ENCODE results near the gene GCK. TPM values are rescaled to one million over a fixed set of nuclear protein-coding genes. Genes with fewer than 3 reads are reported as not detected.

GCK gene
- total RNA-seq, 2 donors from 2014 or later = 0.91 to 2.7 TPM

DNA sequence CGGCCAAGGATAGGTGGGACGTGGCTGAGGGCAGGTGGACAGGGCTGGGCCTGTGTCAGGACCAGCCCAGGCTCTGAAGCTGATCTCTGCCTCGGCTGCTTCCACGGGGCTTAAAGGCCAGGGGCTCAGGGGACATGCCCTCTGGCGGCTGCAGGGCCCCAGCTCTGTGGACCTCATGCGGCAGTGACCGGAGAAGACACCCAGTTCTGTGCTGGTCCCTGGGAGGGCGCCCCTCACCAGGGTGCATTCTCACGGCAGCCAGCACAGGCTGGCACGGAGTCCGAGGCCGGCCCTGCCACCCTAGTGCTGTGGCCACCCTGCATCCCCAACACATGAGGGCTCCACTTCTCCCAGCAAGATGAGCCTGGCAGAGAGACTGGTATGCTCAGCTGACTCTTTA lies 41.8 kb upstream of the GCK start:
- TF ChIP-seq, protein P1, sequence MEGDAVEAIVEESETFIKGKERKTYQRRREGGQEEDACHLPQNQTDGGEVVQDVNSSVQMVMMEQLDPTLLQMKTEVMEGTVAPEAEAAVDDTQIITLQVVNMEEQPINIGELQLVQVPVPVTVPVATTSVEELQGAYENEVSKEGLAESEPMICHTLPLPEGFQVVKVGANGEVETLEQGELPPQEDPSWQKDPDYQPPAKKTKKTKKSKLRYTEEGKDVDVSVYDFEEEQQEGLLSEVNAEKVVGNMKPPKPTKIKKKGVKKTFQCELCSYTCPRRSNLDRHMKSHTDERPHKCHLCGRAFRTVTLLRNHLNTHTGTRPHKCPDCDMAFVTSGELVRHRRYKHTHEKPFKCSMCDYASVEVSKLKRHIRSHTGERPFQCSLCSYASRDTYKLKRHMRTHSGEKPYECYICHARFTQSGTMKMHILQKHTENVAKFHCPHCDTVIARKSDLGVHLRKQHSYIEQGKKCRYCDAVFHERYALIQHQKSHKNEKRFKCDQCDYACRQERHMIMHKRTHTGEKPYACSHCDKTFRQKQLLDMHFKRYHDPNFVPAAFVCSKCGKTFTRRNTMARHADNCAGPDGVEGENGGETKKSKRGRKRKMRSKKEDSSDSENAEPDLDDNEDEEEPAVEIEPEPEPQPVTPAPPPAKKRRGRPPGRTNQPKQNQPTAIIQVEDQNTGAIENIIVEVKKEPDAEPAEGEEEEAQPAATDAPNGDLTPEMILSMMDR (IDR thresholded peaks at IDR 0.05) = no peak
- no peak for TF ChIP-seq POLR2AphosphoS5 (IDR thresholded peaks at IDR 0.05)
- TF ChIP-seq POLR2A (IDR thresholded peaks at IDR 0.05) = no peak
- no peaks in the 10 kb centered on the region for H3K36me3 ChIP-seq
- DNase-seq (ENCODE audit: low spot score) = no peak
- H3K27me3 ChIP-seq (replicated peaks; ENCODE audit: insufficient read depth) = no peaks in the 10 kb centered on the region
- no peaks in the 10 kb centered on the region for H3K9me3 ChIP-seq
- no peak overlapping the region for H3K27ac ChIP-seq
- no peaks in the 10 kb centered on the region for H3K4me1 ChIP-seq (replicated peaks)
- H3K4me3 ChIP-seq = no peak overlapping the region
- intact Hi-C loops (cut with DNase I) = no loop called here
- 72% methylated on average over 12 of the region's 12 CpGs for WGBS

DNA sequence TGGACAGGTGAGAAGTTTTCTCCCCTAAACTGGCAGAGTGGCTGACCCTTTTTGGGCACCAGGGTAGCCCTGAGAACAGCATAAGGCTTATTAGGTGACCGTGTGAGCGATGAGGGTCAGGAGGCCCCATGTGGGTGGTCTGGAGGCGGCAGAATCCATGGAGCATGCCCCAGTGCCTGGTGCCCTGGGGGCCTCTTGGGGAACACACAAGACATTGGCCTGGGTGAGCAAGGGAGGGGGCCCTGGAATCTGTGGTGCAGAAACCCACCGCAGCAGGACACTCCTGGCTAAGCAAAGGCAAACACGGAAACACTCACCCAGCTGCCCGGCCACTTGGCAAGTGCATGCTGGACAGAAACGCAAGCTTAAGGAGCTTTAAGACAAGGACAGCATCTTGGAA lies 41.0 kb upstream of the GCK start:
- TF ChIP-seq POLR2AphosphoS5 (IDR thresholded peaks at IDR 0.05) (no peak), POLR2A (IDR thresholded peaks at IDR 0.05) (no peak)
- TF ChIP-seq, protein P1 (IDR thresholded peaks at IDR 0.05) = no peak
- no peak overlapping the region for H3K27ac ChIP-seq
- H3K27me3 ChIP-seq (replicated peaks; ENCODE audit: insufficient read depth) = no peaks in the 10 kb centered on the region
- WGBS = 90% methylated on average over 7 of the region's 7 CpGs
- intact Hi-C loops (cut with DNase I) = no loop called here
- H3K4me3 ChIP-seq = no peak overlapping the region
- H3K36me3 ChIP-seq = no peaks in the 10 kb centered on the region
- H3K4me1 ChIP-seq (replicated peaks) = no peaks in the 10 kb centered on the region
- H3K9me3 ChIP-seq = no peaks in the 10 kb centered on the region
- no peak for DNase-seq (ENCODE audit: low spot score)

GRCh38 chr7:44229546-44230105 lies 40.4 kb upstream of the GCK start:
- no peak for TF ChIP-seq POLR2A (IDR thresholded peaks at IDR 0.05)
- TF ChIP-seq, protein P1 (IDR thresholded peaks at IDR 0.05) = no peak
- no peak for TF ChIP-seq POLR2AphosphoS5 (IDR thresholded peaks at IDR 0.05)
- Histone ChIP-seq H3K27ac (no peak overlapping the region), H3K4me1 (replicated peaks) (no peaks in the 10 kb centered on the region), H3K4me3 (no peak overlapping the region), H3K36me3 (no peaks in the 10 kb centered on the region), H3K27me3 (replicated peaks; ENCODE audit: insufficient read depth) (no peaks in the 10 kb centered on the region), H3K9me3 (no peaks in the 10 kb centered on the region)
- 66% methylated on average over 9 of the region's 11 CpGs for WGBS
- intact Hi-C loops (cut with DNase I) = no loop called here
- DNase-seq (ENCODE audit: low spot score) = no peak

DNA sequence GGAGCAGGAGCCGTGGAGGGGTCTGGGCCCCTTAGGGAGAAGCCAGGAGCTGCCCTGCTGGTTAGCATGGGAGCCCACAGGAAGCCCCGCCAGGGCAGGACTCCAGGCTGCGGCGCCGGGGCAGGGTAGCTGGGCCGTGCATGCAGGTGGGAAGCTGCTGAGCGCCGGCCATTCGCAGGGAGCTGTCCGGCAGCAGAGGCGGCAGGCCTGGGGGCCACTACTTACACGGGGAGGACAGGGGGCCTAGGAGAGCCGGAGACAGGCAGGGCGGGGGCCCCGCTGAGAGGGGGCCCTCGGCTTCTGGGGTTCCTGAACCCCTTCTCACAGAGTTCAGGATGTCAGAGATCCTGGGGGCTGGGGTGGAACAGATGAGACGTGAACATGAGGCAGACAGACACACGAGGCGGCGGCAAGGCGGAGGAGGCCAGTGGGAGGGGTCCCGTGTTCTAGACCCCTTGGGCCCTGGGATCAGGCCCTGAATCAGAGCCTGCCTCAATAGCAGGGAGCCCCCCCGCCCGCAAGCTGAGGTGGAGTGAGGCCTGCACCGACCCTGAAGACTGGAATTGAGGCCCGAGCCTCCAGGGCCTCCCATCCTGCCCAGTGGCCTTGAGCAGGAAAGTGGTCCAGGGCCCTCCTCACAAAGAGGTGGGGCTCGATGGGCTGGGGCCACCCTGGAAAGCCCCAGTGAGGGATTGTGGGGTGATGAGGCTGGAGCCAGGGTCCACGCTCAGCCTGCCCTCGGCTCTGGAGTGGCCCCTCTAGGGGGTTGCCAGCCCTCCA lies 39.5 kb upstream of the GCK start:
- Histone ChIP-seq H3K4me1 (replicated peaks) (no peaks in the 10 kb centered on the region), H3K4me3 (no peak overlapping the region), H3K27me3 (replicated peaks; ENCODE audit: insufficient read depth) (no peaks in the 10 kb centered on the region), H3K27ac (no peak overlapping the region), H3K9me3 (no peaks in the 10 kb centered on the region), H3K36me3 (no peaks in the 10 kb centered on the region)
- WGBS = 87% methylated on average over 24 of the region's 29 CpGs
- intact Hi-C loops (cut with DNase I) = no loop called here
- DNase-seq (ENCODE audit: low spot score) = no peak
- no peak for TF ChIP-seq POLR2AphosphoS5 (IDR thresholded peaks at IDR 0.05)
- TF ChIP-seq POLR2A (IDR thresholded peaks at IDR 0.05) = no peak
- TF ChIP-seq, protein P1 (IDR thresholded peaks at IDR 0.05) = no peak

DNA sequence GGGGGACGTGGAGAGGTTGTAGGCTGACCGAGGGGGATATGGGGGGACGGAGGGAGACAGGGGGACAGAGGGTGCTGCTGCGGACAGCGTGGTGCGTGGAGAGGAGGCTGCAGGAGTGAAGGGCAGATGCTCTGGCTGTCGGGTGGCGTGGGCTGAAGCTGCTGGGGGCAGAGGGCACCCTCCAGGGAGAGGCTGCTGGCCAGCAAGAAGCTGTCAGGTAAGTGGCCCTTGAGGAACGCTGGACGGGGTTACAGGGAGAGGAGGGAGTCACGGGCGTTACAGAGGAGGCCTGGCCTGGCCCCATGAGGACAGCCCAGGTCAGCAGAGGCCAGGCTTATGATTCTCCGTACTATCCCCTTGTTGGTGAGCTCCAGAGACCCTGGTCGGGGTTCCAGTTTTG lies 38.7 kb upstream of the GCK start:
- 84% methylated on average over 14 of the region's 14 CpGs for whole genome bisulfite sequencing
- no peaks in the 10 kb centered on the region for H3K4me1 ChIP-seq (replicated peaks)
- TF ChIP-seq POLR2AphosphoS5 (IDR thresholded peaks at IDR 0.05) (no peak), POLR2A (IDR thresholded peaks at IDR 0.05) (no peak)
- TF ChIP-seq, protein P1 (IDR thresholded peaks at IDR 0.05) = no peak
- intact Hi-C loops (cut with DNase I) = no loop called here
- no peak overlapping the region for H3K4me3 ChIP-seq
- no peaks in the 10 kb centered on the region for H3K9me3 ChIP-seq
- no peak overlapping the region for H3K27ac ChIP-seq
- H3K27me3 ChIP-seq (replicated peaks; ENCODE audit: insufficient read depth) = no peaks in the 10 kb centered on the region
- no peaks in the 10 kb centered on the region for H3K36me3 ChIP-seq
- DNase-seq (ENCODE audit: low spot score) = no peak
